ENCODE data around the gene PLXNA2. TPM values are rescaled to one million over a fixed set of nuclear protein-coding genes. Genes with fewer than 3 reads are reported as not detected.

Gene PLXNA2
- total RNA-seq, 1 experiment from 2014 or later: 69.7 TPM

GRCh38 chr1:208209286-208209685, 34.9 kb downstream of the PLXNA2 start:
- DNase-seq (ENCODE audit: unreplicated experiment): peak; percentile 99

DNA sequence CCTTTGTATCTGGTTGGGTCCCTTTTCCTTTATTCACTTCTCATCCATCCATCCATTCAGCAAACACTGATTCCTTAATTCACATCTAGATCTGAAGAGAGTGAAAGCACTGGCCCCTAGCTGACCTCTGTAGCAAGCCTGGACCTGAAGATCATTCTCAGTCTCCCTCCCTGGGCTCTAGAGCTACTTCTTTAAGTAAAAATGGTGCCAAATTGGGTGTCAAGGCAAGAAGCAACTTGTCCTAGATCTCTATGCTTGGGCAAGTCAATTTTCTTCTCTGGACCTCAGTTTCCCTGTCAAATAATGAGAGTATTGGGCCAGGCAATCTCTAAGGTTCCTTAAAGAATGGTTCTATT, 36.1 kb downstream of the PLXNA2 start:
- peak; percentile 93 for DNase-seq (ENCODE audit: unreplicated experiment)
- POLR2A ChIA-PET: interaction anchor here (0.8 to 13.7 kb wide), 14 partner anchors 9 to 1227 kb away, joined by 3 to 219 read pairs (median 9); partner anchors contain the start of gene PLXNA2
- H3K4me1 Mint-ChIP-seq (ENCODE audit: insufficient read depth, unreplicated experiment): peaks cover 30% of the 10 kb centered on the region
- TF ChIP-seq CTCF (IDR thresholded peaks at IDR 0.05; ENCODE audit: unreplicated experiment): no peak
- BruUV-seq (replicated peaks): TSS peak; percentile 38
- intact Hi-C loops (cut with micrococcal nuclease): no loop called here
- H3K36me3 Mint-ChIP-seq (ENCODE audit: insufficient read depth, unreplicated experiment): peaks cover 24% of the 10 kb centered on the region
- H3K4me3 Mint-ChIP-seq (ENCODE audit: unreplicated experiment): peak overlapping the region; percentile 43
- H3K9me3 Mint-ChIP-seq (ENCODE audit: unreplicated experiment): no peaks in the 10 kb centered on the region
- CTCF ChIA-PET: interaction anchor here (0.6 to 47.3 kb wide), 17 partner anchors 10 to 381 kb away, joined by 3 to 1037 read pairs (median 4); partner anchors contain the start of gene PLXNA2
- no peaks in the 10 kb centered on the region for H3K27me3 Mint-ChIP-seq (ENCODE audit: insufficient read depth, unreplicated experiment)
- peak overlapping the region; percentile 89 for H3K27ac Mint-ChIP-seq (ENCODE audit: low read depth, unreplicated experiment)

More at GRCh38 chr1:208209286-208209685, 34.9 kb downstream of the PLXNA2 start:
- Mint-ChIP-seq H3K4me1 (ENCODE audit: insufficient read depth, unreplicated experiment) (peaks cover 40% of the 10 kb centered on the region), H3K36me3 (ENCODE audit: insufficient read depth, unreplicated experiment) (peaks cover 24% of the 10 kb centered on the region), H3K27ac (ENCODE audit: low read depth, unreplicated experiment) (peak overlapping the region; percentile 89), H3K27me3 (ENCODE audit: insufficient read depth, unreplicated experiment) (no peaks in the 10 kb centered on the region), H3K9me3 (ENCODE audit: unreplicated experiment) (no peaks in the 10 kb centered on the region), H3K4me3 (ENCODE audit: unreplicated experiment) (no peak overlapping the region)
- intact Hi-C loops (cut with micrococcal nuclease): no loop called here
- no peak for TF ChIP-seq CTCF (IDR thresholded peaks at IDR 0.05; ENCODE audit: unreplicated experiment)
- POLR2A ChIA-PET: interaction anchor here (0.7 to 13.7 kb wide), 16 partner anchors 11 to 1224 kb away, joined by 3 to 219 read pairs (median 4); partner anchors contain the start of gene PLXNA2
- no TSS peak for BruUV-seq (replicated peaks)
- CTCF ChIA-PET: interaction anchor here (0.6 to 47.3 kb wide), 16 partner anchors 9 to 1307 kb away, joined by 3 to 1037 read pairs (median 5); partner anchors contain the start of gene PLXNA2

- no TSS peak for BruUV-seq (replicated peaks)
- Mint-ChIP-seq H3K9me3 (ENCODE audit: unreplicated experiment) (no peaks in the 10 kb centered on the region), H3K4me3 (ENCODE audit: unreplicated experiment) (peak overlapping the region; percentile 43), H3K36me3 (ENCODE audit: insufficient read depth, unreplicated experiment) (peaks cover 24% of the 10 kb centered on the region), H3K27ac (ENCODE audit: low read depth, unreplicated experiment) (peak overlapping the region; percentile 89), H3K27me3 (ENCODE audit: insufficient read depth, unreplicated experiment) (no peaks in the 10 kb centered on the region), H3K4me1 (ENCODE audit: insufficient read depth, unreplicated experiment) (peaks cover 30% of the 10 kb centered on the region)
- DNase-seq (ENCODE audit: unreplicated experiment): peak; percentile 100
- ChIA-PET POLR2A (interaction anchor here (0.8 to 13.7 kb wide), 18 partner anchors 9 to 1227 kb away, joined by 3 to 219 read pairs (median 8); partner anchors contain the start of gene PLXNA2), CTCF (interaction anchor here (0.6 to 47.3 kb wide), 17 partner anchors 11 to 380 kb away, joined by 3 to 1037 read pairs (median 4); partner anchors contain the start of gene PLXNA2)
- TF ChIP-seq CTCF (IDR thresholded peaks at IDR 0.05; ENCODE audit: unreplicated experiment): no peak
- intact Hi-C loops (cut with micrococcal nuclease): loop anchor here (1.0 kb wide), 4 partner anchors 23 to 75 kb away; partner anchors contain the start of gene PLXNA2
These were observed 36.6 kb downstream of the PLXNA2 start for GRCh38 chr1:208207388-208208131.

- H3K36me3 Mint-ChIP-seq (ENCODE audit: insufficient read depth, unreplicated experiment): peaks cover 19% of the 10 kb centered on the region
- CTCF ChIA-PET: interaction anchor here (0.7 to 47.3 kb wide), 11 partner anchors 11 to 1360 kb away, joined by 3 to 1037 read pairs (median 5); partner anchors contain the start of gene PLXNA2
- no peaks in the 10 kb centered on the region for H3K9me3 Mint-ChIP-seq (ENCODE audit: unreplicated experiment)
- POLR2A ChIA-PET: interaction anchor here (0.6 to 13.7 kb wide), 10 partner anchors 8 to 307 kb away, joined by 3 to 219 read pairs (median 18); partner anchors contain the start of gene PLXNA2
- intact Hi-C loops (cut with micrococcal nuclease): no loop called here
- no peak for TF ChIP-seq CTCF (IDR thresholded peaks at IDR 0.05; ENCODE audit: unreplicated experiment)
- H3K27me3 Mint-ChIP-seq (ENCODE audit: insufficient read depth, unreplicated experiment): no peaks in the 10 kb centered on the region
- DNase-seq (ENCODE audit: unreplicated experiment): no peak
- H3K4me3 Mint-ChIP-seq (ENCODE audit: unreplicated experiment): no peak overlapping the region
- peaks cover 37% of the 10 kb centered on the region for H3K4me1 Mint-ChIP-seq (ENCODE audit: insufficient read depth, unreplicated experiment)
- H3K27ac Mint-ChIP-seq (ENCODE audit: low read depth, unreplicated experiment): no peak overlapping the region
- no TSS peak for BruUV-seq (replicated peaks)
These were observed 38.0 kb downstream of the PLXNA2 start for GRCh38 chr1:208206092-208206698.
